ENCODE measurements around the gene MICU1.

GRCh38 chr10:72466018-72466417 lies 159.9 kb downstream of the MICU1 start:
- TF ChIP-seq SUZ12 (IDR thresholded peaks at IDR 0.05; ENCODE audit: extremely low read depth, insufficient read depth, insufficient read length) (no peak), ZNF274 (IDR thresholded peaks at IDR 0.05; ENCODE audit: low read depth, low read length) (no peak), YY1 (IDR thresholded peaks at IDR 0.05; ENCODE audit: insufficient read depth, insufficient read length) (no peak)

All from NT2/D1 (cell line).